Neuron (in vitro differentiated cells): ENCODE measurements around the gene PTPRA.
A peak's percentile ranks its signal among the peaks of the same experiment; 100 is the strongest.

ENCODE experiments used
- H2AFZ ChIP-seq: one replicate; pipeline ENCODE4 v1.6.1; 2013; ENCODE audit warnings: low read depth, mild to moderate bottlenecking, inconsistent platforms, low read length, moderate library complexity
- H3K27me3 ChIP-seq: one replicate; pipeline ENCODE4 v1.6.1; 2013; ENCODE audit warnings: low read length; ENCODE audit not compliant: insufficient read depth
- H3K36me3 ChIP-seq: one replicate; pipeline ENCODE4 v1.6.1; 2013; ENCODE audit warnings: low read length; ENCODE audit not compliant: insufficient read depth
- H3K4me1 ChIP-seq: one replicate; pipeline ENCODE4 v1.6.1; 2013; ENCODE audit warnings: low read length; ENCODE audit not compliant: insufficient read depth
- H3K4me3 ChIP-seq: 2 replicates; pipeline ENCODE4 v1.5.1; 2013; ENCODE audit warnings: mild to moderate bottlenecking, low read length, moderate library complexity
- H3K9me3 ChIP-seq: one replicate; pipeline ENCODE4 v1.6.1; 2013; ENCODE audit warnings: low read length

The PTPRA gene

DNA sequence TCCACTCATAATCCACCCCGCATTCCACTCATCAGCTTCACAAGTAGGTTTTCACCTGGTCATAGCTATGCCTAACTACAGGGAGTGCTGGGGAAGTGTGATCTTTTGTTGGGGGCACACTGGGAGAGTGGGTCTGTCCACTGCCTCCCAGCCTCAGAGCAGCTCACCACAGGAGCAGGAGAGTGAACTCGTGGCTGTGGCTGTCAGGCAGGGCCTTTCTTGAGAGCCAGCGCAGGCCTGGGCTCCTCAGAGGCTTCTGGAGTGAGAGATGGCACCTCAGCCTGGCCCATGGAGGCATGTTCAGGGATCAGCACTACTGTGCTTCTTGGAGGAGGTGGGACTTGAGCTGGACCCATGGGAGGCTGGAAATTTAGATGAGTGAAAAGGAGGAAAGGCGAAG, 166.1 kb downstream of the PTPRA start:
- Histone ChIP-seq H3K9me3 (no peaks in the 10 kb centered on the region), H3K4me1 (no peaks in the 10 kb centered on the region), H2AFZ (no peak overlapping the region), H3K4me3 (no peak overlapping the region), H3K27me3 (no peaks in the 10 kb centered on the region), H3K36me3 (peaks cover 74% of the 10 kb centered on the region)

DNA sequence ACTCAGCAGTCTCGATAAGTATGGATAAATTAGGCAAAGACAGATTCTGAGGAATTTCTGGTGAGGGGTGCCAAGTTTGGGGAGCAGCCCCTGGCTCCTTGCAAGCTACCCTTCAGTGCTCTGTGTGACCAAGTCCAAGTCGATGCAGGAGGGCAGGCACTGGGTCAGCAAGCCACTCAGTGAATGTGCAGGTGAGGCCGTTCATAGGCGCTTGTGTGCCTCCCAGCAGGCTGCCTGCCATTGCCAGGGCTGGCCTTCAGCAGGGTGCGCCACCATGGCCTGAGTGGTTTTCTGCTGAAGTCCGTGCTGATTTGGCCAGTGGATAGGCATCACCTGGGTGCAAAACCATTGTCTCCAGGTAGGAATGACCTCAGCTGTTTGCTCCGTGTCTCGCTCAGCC, 166.8 kb downstream of the PTPRA start:
- no peak overlapping the region for H2AFZ ChIP-seq
- H3K9me3 ChIP-seq, result no peaks in the 10 kb centered on the region
- H3K4me1 ChIP-seq, result peaks cover 3% of the 10 kb centered on the region
- peaks cover 67% of the 10 kb centered on the region for H3K36me3 ChIP-seq
- no peaks in the 10 kb centered on the region for H3K27me3 ChIP-seq
- H3K4me3 ChIP-seq, result no peak overlapping the region

DNA sequence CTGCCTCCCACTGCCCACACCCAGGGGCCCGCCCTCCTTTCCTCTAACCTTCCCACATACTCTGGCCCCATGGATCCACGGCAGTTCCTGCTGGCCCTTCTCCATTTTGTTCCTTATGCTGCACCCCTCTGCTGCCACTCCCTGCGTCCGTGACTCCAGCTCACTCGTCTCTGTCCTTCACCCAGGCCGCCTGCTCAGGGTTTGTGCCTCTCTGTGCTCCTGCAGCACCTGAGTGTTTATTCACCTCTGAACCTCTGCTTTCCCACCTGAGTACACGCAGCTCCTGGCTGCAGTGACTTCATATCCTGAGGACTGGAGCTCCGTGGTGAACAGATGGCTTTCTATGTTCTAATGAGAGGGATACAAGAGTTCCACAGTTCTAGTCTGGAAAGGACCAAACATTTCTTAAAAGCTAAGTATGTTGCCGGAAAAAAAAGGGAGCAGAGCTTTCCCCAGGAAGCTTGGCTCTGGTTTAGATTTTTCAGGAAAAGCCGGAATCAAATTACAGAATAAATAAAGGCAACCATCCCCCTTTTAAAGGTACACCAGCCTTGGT, 168.7 kb downstream of the PTPRA start:
- peaks cover 9% of the 10 kb centered on the region for H3K4me1 ChIP-seq
- H3K36me3 ChIP-seq, result peaks cover 49% of the 10 kb centered on the region
- H3K27me3 ChIP-seq, result no peaks in the 10 kb centered on the region
- H3K9me3 ChIP-seq, result no peaks in the 10 kb centered on the region
- no peak overlapping the region for H2AFZ ChIP-seq
- H3K4me3 ChIP-seq, result no peak overlapping the region

DNA sequence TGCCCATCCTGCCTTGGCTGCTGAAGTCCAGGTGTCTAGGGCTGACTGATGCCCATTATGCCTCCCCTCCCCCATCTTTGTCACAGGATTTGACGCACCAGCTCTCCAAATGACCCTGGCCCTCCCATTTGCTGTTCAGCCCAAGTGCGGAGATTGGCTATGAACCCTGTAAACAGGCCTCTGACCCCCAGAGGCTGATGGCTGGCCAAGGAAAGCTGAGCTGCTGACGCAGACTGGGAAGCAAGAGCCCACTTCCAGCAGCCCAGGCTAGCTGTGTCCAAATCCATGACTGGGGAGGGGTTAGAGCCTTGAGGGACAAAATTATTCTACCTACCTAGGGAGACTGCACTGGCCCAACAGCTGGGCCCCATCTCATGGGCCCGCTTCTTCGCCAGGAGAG, 169.3 kb downstream of the PTPRA start:
- H3K9me3 ChIP-seq, result no peaks in the 10 kb centered on the region
- H3K36me3 ChIP-seq, result peaks cover 46% of the 10 kb centered on the region
- H3K4me3 ChIP-seq, result no peak overlapping the region
- peaks cover 11% of the 10 kb centered on the region for H3K4me1 ChIP-seq
- no peaks in the 10 kb centered on the region for H3K27me3 ChIP-seq
- no peak overlapping the region for H2AFZ ChIP-seq

DNA sequence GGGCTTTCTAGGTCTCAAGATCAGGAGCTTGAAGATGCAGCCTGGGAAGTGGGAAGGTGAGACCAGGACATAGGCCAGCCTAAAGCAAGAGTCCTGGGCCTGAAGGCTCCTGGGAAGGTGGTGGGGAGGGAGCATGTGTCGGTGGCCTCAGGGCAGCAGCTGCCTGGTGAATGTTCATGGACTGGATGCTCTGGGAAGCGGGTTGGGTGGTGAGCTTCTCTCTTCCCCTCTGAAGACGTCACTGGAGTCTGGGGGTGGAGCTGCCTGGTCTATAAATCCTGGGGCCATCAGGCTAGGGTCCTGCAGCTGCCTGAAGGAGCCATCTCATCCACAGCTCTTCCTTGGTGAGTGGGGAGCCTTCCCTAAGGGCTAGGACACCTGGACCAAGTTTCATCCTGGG, 170.0 kb downstream of the PTPRA start, which contains the start of gene GNRH2:
GNRH2 (plus strand) TSS at position 301 of the 400 bp plus-strand sequence. CDS start 793 bp downstream, outside the sequence.
- H2AFZ ChIP-seq, result no peak within 1 kb of the TSS
- H3K4me3 ChIP-seq, result no peak within 1 kb of the TSS
- H3K27me3 ChIP-seq, result no peaks in the 10 kb centered on the region
- no peaks in the 10 kb centered on the region for H3K9me3 ChIP-seq
- peaks cover 11% of the 10 kb centered on the region for H3K4me1 ChIP-seq
- peaks cover 46% of the 10 kb centered on the region for H3K36me3 ChIP-seq

DNA sequence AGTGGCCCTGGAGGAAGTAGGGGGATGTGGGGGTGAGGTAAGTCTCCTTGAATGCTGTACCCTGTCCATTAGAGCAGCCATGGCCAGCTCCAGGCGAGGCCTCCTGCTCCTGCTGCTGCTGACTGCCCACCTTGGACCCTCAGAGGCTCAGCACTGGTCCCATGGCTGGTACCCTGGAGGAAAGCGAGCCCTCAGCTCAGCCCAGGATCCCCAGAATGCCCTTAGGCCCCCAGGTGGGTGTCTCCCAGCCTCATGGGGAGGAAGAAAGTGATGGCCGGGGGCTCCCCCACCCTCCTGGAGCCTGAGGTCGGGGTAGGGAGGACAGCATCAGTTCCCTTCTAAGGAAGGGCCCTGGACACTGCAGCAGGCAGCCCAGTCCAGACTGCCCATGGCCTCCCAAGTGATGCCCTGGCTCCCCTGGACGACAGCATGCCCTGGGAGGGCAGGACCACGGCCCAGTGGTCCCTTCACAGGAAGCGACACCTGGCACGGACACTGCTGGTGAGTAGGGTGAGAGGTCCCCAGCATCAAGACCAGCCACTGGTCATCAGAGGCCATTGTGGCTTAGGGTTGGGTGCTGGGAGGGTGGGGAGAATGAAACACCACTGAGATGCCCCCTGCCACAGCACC, 171.2 kb downstream of the PTPRA start:
- Histone ChIP-seq H3K36me3 (peaks cover 43% of the 10 kb centered on the region), H3K9me3 (no peaks in the 10 kb centered on the region), H3K27me3 (no peaks in the 10 kb centered on the region), H2AFZ (no peak overlapping the region), H3K4me3 (no peak overlapping the region), H3K4me1 (peaks cover 11% of the 10 kb centered on the region)

DNA sequence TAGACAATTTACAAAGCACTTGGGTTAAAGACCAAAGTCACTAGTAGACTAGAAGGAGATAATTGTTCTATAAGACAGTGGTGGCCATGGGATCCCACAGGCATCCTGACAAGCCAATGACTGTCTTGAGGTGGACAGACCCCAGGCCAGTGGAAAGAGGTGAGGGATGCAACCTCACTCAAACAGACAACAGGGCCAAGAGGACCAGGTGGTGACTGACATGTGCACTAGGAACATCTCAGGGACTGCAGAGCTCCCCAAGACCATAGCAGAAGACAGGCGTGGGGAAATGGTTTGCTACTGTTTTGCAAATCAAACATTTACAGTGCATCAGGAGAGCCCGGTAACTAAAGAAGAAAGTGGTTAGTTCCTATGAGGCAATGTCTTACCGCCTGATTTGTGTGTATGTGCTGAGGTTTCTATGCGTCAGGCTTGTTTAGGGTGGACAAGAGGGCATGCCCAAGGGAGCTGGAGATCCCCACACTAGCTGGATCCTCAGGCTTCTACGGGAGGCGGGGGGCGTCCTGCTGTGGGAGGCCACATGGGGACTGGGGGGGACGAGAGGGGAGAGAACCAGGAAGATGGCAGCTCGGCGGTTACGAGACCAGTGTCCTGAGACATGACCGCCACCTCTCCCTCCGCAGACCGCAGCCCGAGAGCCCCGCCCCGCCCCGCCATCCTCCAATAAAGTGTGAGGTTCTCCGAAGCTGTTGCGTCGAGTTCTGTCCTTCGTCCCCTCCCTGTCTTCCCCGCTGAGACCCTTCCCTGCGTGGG, 171.9 kb downstream of the PTPRA start:
- Histone ChIP-seq H3K9me3 (no peaks in the 10 kb centered on the region), H3K4me3 (peak overlapping the region; percentile 96), H3K27me3 (no peaks in the 10 kb centered on the region), H3K36me3 (peaks cover 41% of the 10 kb centered on the region), H2AFZ (peak overlapping the region; percentile 77), H3K4me1 (peaks cover 11% of the 10 kb centered on the region)

DNA sequence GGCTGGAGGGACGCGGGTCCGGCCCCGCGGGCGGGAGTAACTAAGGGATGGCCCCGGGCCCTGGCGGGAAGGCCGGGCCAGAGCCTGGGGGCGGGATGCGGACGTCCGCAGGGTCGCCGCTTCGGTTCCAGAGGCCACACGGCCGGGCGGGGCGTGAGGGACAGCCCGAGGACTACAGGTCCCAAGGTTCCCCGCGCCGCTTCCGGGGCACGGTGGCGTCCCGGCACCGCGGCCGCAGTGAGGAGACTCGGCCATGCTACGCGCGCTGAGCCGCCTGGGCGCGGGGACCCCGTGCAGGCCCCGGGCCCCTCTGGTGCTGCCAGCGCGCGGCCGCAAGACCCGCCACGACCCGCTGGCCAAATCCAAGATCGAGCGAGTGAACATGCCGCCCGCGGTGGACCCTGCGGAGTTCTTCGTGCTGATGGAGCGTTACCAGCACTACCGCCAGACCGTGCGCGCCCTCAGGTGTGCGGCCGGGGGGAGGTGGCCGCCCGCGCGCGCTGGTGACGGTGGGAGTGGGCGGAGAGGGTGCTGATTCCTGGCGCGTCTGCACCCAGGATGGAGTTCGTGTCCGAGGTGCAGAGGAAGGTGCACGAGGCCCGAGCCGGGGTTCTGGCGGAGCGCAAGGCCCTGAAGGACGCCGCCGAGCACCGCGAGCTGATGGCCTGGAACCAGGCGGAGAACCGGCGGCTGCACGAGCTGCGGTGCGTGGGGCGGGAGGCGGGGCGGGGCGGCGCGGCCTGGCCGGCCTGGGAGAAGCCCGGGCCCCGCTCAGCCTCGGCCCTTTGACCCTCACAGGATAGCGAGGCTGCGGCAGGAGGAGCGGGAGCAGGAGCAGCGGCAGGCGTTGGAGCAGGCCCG, 172.8 kb downstream of the PTPRA start, which contains the start of gene MRPS26:
MRPS26 (plus strand) TSS at position 237 of the 861 bp plus-strand sequence; CDS start at position 254, 17 bp downstream.
- peaks cover 36% of the 10 kb centered on the region for H3K36me3 ChIP-seq
- no peaks in the 10 kb centered on the region for H3K27me3 ChIP-seq
- peak within 1 kb of the TSS; percentile 96 for H3K4me3 ChIP-seq
- H2AFZ ChIP-seq, result peak within 1 kb of the TSS; percentile 77
- H3K4me1 ChIP-seq, result peaks cover 11% of the 10 kb centered on the region
- H3K9me3 ChIP-seq, result no peaks in the 10 kb centered on the region

DNA sequence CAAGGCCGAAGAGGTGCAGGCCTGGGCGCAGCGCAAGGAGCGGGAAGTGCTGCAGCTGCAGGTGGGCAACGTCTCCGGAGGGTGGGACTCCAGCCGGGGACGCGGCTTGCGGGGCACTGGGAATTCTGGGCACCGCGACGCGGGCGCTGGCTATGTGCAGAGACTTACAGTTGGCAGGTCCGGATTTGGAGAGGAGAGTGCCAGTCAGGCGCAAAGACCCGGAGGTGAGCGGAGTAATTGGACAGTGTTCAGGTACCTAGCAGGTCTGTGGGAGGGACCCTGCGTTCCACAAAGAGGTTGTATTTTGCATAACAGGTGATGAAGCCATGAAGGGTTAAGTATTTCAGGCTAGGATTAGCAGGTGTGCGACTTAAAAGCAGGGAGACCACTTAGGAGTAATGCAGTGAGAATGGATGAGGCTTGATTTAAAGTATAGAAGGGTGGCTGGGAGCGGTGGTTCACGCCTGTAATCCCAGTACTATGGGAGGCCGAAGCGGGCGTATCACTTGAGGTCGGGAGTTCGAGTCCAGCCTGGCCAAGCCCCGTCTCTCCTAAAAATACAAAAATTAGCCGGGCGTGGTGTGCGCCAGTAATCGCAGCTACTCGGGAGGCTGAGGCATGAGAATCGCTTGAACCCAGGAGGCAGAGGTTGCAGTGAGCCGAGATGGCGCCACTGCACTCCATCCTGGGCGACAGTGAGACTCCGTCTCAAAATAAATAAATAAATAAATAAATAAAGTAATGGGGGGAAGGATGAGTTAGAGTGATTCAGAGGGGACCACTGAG, 173.6 kb downstream of the PTPRA start:
- peaks cover 32% of the 10 kb centered on the region for H3K36me3 ChIP-seq
- H3K4me3 ChIP-seq, result peak overlapping the region; percentile 96
- peaks cover 11% of the 10 kb centered on the region for H3K4me1 ChIP-seq
- no peaks in the 10 kb centered on the region for H3K27me3 ChIP-seq
- peak overlapping the region; percentile 77 for H2AFZ ChIP-seq
- H3K9me3 ChIP-seq, result no peaks in the 10 kb centered on the region

DNA sequence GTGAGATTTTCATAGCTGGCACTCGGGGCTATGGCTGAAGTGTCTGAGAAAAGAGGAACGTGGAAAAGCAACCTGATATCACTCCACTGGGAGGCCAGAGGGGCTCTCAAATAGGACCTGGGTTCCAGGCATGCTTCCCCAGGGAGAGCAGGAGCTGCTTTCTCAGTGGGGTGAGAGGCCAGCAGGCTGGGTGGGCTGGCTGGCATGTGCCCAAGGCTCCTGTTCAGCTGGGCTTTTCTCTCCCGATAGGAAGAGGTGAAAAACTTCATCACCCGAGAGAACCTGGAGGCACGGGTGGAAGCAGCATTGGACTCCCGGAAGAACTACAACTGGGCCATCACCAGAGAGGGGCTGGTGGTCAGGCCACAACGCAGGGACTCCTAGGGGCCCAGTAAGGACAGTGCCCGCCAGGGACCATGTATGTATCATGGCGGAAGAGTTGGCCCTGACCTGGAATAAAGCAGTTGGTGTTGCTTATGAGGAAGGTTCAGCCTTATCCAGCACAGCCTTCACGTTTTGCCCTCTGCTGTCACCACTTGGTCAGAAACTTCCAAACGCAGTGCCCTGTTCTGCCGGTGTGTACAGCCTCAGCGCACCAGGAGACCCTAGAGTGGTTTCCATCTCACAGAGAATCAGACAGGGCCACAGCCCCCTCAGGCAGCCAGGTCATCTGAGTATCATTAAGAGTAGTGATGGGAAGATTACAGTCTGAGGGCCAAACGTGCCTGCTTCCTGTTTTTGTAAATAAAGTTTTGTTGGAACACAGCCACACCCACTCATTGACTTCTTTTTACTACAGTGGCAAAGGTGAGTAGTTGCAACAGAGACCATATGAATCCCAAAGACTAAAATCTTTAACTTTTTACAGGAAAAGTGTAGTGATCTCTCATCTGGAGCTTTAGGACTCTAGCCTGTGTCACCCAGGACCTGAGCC, 174.5 kb downstream of the PTPRA start:
- no peaks in the 10 kb centered on the region for H3K9me3 ChIP-seq
- H3K4me3 ChIP-seq, result peak overlapping the region; percentile 13
- H3K4me1 ChIP-seq, result peaks cover 11% of the 10 kb centered on the region
- H3K36me3 ChIP-seq, result peaks cover 25% of the 10 kb centered on the region
- H2AFZ ChIP-seq, result no peak overlapping the region
- H3K27me3 ChIP-seq, result no peaks in the 10 kb centered on the region

DNA sequence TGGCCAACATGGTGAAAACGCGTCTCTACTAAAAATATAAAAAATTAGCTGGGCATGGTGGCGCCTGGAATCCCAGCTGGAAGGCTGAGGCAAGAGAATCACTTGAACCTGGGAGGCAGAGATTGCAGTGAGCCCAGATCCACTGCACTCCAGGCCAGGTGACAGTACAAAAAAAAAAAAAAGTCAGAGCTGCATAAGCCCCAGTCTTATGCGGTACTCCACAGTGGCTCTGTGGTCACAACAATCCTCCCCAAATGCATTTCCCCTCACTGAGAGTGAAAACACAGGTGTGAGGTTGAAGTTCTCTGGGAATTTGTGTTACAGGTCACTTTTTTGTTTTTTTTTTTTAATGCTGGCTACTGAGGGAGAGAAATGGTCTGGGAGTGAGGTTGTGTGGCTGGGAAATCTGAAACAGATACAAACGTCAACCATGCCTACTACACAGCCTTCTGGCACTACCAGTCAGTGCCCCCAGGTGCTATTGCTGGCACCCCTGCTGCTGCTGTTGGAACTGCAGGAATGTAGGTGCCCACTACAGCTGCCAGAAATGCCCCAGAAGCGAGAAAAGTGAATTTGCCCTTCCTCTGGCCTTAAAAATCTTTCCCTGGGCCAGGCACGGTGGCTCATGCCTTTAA, 178.2 kb downstream of the PTPRA start:
- H3K4me3 ChIP-seq, result no peak overlapping the region
- no peak overlapping the region for H2AFZ ChIP-seq
- H3K27me3 ChIP-seq, result no peaks in the 10 kb centered on the region
- H3K9me3 ChIP-seq, result no peaks in the 10 kb centered on the region
- H3K36me3 ChIP-seq, result peaks cover 25% of the 10 kb centered on the region
- H3K4me1 ChIP-seq, result peaks cover 5% of the 10 kb centered on the region
